K562 (cell line): ENCODE data around the gene LMTK2. TPM values are rescaled to one million over a fixed set of nuclear protein-coding genes. Genes with fewer than 3 reads are reported as not detected.
A peak's percentile ranks its signal among the peaks of the same experiment; 100 is the strongest.

Experiments used
- CXXC5 ChIP-seq: fragments of 250-450 bp; sonication (Bioruptor Pico); IDR thresholded peaks from 2 replicates; pipeline ENCODE4 v1.8.0; 2022; ENCODE audit warnings: inconsistent platforms, mild to moderate bottlenecking, moderate library complexity
- ELF2 ChIP-seq: fragments of 250-450 bp; sonication (Bioruptor Pico); IDR thresholded peaks from 2 replicates; pipeline ENCODE4 v1.5.0; 2021; ENCODE audit warnings: mild to moderate bottlenecking
- GATA2 ChIP-seq: sonication (generic); formaldehyde crosslinking; IDR thresholded peaks from 2 replicates; pipeline ENCODE4 v1.4.0; 2020; ENCODE audit warnings: mild to moderate bottlenecking, missing genetic modification reagents
- GMEB1 ChIP-seq: fragments of 250-450 bp; sonication (Bioruptor Pico); IDR thresholded peaks from 2 replicates; pipeline ENCODE4 v1.4.0; 2020; ENCODE audit warnings: mild to moderate bottlenecking
- HOMEZ ChIP-seq: fragments of 250-450 bp; sonication (Bioruptor Pico); IDR thresholded peaks from 2 replicates; pipeline ENCODE4 v1.4.0; 2020; ENCODE audit warnings: mild to moderate bottlenecking, moderate library complexity
- HOXB6 ChIP-seq: fragments of 250-450 bp; sonication (Bioruptor Pico); IDR thresholded peaks from 2 replicates; pipeline ENCODE4 v1.5.1; 2022; ENCODE audit warnings: mild to moderate bottlenecking, borderline replicate concordance
- JUND ChIP-seq, 2 experiments: IDR thresholded peaks; 2 replicates in 1 of 2; 3 replicates in 1 of 2; pipeline ENCODE4 v1.6.1; 2011; ENCODE audit warnings: borderline replicate concordance in 2 of 2, low read depth in 2 of 2, low read length in 2 of 2, improper control_type of control experiment in 1 of 2, missing biosample characterization in 1 of 2, missing genetic modification characterization in 1 of 2, missing genetic modification reagents in 1 of 2
- KAT7 ChIP-seq: sonication (generic); formaldehyde crosslinking; IDR thresholded peaks from 2 replicates; pipeline ENCODE4 v1.8.0; 2022; ENCODE audit warnings: missing genetic modification reagents, mild to moderate bottlenecking, borderline replicate concordance
- KHSRP ChIP-seq: fragments of 450-650 bp; IDR thresholded peaks from 2 replicates; pipeline ENCODE4 v1.6.1; 2017
- NCOR1 ChIP-seq: fragments of 450-650 bp; IDR thresholded peaks from 2 replicates; pipeline ENCODE4 v1.6.1; 2016; ENCODE audit warnings: mild to moderate bottlenecking, moderate library complexity
- SMARCB1 ChIP-seq: IDR thresholded peaks from 2 replicates; pipeline ENCODE4 v1.6.1; 2011; ENCODE audit warnings: improper control_type of control experiment, low read depth; ENCODE audit not compliant: insufficient read length
- TAL1 ChIP-seq: fragments of 450-650 bp; IDR thresholded peaks from 2 replicates; pipeline ENCODE4 v1.6.1; 2016; ENCODE audit warnings: mild to moderate bottlenecking
- WHSC1 ChIP-seq: IDR thresholded peaks from one replicate; pipeline ENCODE4 v1.6.1; 2012; ENCODE audit warnings: low read length, control low read depth, inconsistent platforms
- ZBTB12 ChIP-seq: fragments of 250-450 bp; sonication (Bioruptor Pico); IDR thresholded peaks from 2 replicates; pipeline ENCODE4 v1.4.0; 2020
- ZNF263 ChIP-seq: sonication (generic); formaldehyde crosslinking; IDR thresholded peaks from 2 replicates; pipeline ENCODE4 v1.8.0; 2022; ENCODE audit warnings: mild to moderate bottlenecking, missing genetic modification reagents, borderline replicate concordance
- ZNF436 ChIP-seq: fragments of 250-450, 450-650 bp; sonication (Bioruptor Pico); formaldehyde crosslinking; IDR thresholded peaks from 2 replicates; pipeline ENCODE4 v1.7.0; 2020; ENCODE audit warnings: mild to moderate bottlenecking
- polyA plus RNA-seq, 8 experiments: library from polyadenylated mRNA; depleted of rRNA in 4 of 8; stranded (reverse) in 5 of 8; unstranded in 3 of 8; fragments of >200 nt; fragmentation: Nextera tagmentation in 2 of 8; fragmentation: Illumina TruSeq in 1 of 8; extraction: Ambion mirVana in 2 of 8; extraction: Trizol in 1 of 8; gene quantifications; 2 replicates each; pipeline versions ENCODE4 v1.2.1 to v1.2.3, GENCODE V29; 2011 to 2014; ENCODE audit warnings: inconsistent platforms in 1 of 8, missing spikeins in 1 of 8
- total RNA-seq, 7 experiments: library from RNA; depleted of rRNA in 6 of 7; stranded (reverse); fragments of >200 nt in 6 of 7; fragmentation: Illumina TruSeq in 2 of 7; extraction: Trizol in 2 of 7; gene quantifications; 2 replicates each; pipeline versions ENCODE4 v1.2.1 to v1.2.3, GENCODE V29; 2011 to 2021; ENCODE audit warnings: low replicate concordance in 1 of 7
- TF ChIP-seq, protein P1 (sequence below): sonication (generic); formaldehyde crosslinking; IDR thresholded peaks from 2 replicates; pipeline ENCODE4 v1.8.1; 2023; ENCODE audit warnings: missing genetic modification reagents, mild to moderate bottlenecking, borderline replicate concordance
- TF ChIP-seq, protein P2 (sequence below): fragments of 450-650 bp; IDR thresholded peaks from 2 replicates; pipeline ENCODE4 v1.6.1; 2017; ENCODE audit warnings: antibody characterized with exemption

The LMTK2 gene
- total and polyA plus RNA-seq, 9 of the 15 experiments (the other 6 are each of a cell fraction or from before 2014, with no cell fraction given) = 0.78 to 16.4 (median 6.3) TPM

DNA sequence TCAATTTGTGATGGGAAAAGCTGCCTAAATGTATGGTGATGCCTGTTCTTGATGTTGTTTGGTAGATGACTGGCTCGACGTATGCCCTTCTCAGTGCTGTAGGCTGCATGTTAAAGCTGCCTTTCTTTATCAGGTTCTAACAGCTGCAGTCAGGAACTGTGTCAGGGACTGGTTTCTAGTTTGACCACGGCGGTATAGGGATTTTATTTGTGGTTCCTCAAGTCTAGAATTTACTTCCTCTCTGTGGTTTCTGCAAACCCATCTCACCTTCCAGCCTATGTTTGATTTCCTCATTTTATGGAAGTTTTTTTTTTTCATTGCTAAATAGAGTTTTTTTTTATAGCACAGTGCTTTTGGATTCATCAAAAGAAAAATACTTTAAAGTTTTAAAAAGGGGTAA lies 26.5 kb downstream of the LMTK2 start (continued):
- TF ChIP-seq ZBTB12 (CRISPR knock-in tag) (no peak), NCOR1 (peak; percentile 78), GATA2 (CRISPR knock-in tag) (peak; percentile 74), JUND (IDR thresholded peaks at IDR 0.05; ENCODE audit: borderline replicate concordance, low read depth, low read length) (peak; percentile 49; the same call in 1 of the 2 replicates), JUND (tag; IDR thresholded peaks at IDR 0.05; ENCODE audit: borderline replicate concordance, low read depth, low read length) (peak; percentile 30; the same call in 1 of the 3 replicates), CXXC5 (peak; percentile 13; the same call in 1 of the 2 replicates), ZNF436 (no peak), SMARCB1 (peak; percentile 80), TAL1 (peak; percentile 87), HOMEZ (CRISPR knock-in tag) (no peak), ELF2 (CRISPR knock-in tag) (no peak), GMEB1 (CRISPR knock-in tag) (no peak), WHSC1 (no peak), KHSRP (no peak), KAT7 (CRISPR knock-in tag) (no peak), HOXB6 (no peak), ZNF263 (CRISPR knock-in tag) (no peak)
- TF ChIP-seq, protein P1, sequence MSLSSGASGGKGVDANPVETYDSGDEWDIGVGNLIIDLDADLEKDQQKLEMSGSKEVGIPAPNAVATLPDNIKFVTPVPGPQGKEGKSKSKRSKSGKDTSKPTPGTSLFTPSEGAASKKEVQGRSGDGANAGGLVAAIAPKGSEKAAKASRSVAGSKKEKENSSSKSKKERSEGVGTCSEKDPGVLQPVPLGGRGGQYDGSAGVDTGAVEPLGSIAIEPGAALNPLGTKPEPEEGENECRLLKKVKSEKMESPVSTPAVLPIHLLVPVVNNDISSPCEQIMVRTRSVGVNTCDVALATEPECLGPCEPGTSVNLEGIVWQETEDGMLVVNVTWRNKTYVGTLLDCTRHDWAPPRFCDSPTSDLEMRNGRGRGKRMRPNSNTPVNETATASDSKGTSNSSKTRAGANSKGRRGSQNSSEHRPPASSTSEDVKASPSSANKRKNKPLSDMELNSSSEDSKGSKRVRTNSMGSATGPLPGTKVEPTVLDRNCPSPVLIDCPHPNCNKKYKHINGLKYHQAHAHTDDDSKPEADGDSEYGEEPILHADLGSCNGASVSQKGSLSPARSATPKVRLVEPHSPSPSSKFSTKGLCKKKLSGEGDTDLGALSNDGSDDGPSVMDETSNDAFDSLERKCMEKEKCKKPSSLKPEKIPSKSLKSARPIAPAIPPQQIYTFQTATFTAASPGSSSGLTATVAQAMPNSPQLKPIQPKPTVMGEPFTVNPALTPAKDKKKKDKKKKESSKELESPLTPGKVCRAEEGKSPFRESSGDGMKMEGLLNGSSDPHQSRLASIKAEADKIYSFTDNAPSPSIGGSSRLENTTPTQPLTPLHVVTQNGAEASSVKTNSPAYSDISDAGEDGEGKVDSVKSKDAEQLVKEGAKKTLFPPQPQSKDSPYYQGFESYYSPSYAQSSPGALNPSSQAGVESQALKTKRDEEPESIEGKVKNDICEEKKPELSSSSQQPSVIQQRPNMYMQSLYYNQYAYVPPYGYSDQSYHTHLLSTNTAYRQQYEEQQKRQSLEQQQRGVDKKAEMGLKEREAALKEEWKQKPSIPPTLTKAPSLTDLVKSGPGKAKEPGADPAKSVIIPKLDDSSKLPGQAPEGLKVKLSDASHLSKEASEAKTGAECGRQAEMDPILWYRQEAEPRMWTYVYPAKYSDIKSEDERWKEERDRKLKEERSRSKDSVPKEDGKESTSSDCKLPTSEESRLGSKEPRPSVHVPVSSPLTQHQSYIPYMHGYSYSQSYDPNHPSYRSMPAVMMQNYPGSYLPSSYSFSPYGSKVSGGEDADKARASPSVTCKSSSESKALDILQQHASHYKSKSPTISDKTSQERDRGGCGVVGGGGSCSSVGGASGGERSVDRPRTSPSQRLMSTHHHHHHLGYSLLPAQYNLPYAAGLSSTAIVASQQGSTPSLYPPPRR (CRISPR knock-in tag) = no peak
- TF ChIP-seq, protein P2, sequence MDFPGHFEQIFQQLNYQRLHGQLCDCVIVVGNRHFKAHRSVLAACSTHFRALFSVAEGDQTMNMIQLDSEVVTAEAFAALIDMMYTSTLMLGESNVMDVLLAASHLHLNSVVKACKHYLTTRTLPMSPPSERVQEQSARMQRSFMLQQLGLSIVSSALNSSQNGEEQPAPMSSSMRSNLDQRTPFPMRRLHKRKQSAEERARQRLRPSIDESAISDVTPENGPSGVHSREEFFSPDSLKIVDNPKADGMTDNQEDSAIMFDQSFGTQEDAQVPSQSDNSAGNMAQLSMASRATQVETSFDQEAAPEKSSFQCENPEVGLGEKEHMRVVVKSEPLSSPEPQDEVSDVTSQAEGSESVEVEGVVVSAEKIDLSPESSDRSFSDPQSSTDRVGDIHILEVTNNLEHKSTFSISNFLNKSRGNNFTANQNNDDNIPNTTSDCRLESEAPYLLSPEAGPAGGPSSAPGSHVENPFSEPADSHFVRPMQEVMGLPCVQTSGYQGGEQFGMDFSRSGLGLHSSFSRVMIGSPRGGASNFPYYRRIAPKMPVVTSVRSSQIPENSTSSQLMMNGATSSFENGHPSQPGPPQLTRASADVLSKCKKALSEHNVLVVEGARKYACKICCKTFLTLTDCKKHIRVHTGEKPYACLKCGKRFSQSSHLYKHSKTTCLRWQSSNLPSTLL = no peak
